SU-DHL-6 (cell line): ENCODE data around the gene CACNA1B.
"Not testable (repeated sequence)": the region's sequence is repeated elsewhere in the genome, so short reads cannot be mapped to it uniquely, and the experiment has no call there.

Experiments
- H2AFZ ChIP-seq: fragments of 200-600 bp; sonication (generic); 2 replicates; pipeline ENCODE4 v1.6.1; 2014; ENCODE audit warnings: low read depth, mild to moderate bottlenecking, moderate library complexity, mixed read lengths, antibody characterized with exemption, low read length; ENCODE audit not compliant: severe bottlenecking
- H3F3A ChIP-seq: fragments of 200-600 bp; shearing (Covaris generic); 2 replicates; pipeline ENCODE4 v1.6.0; 2016; ENCODE audit warnings: antibody characterized with exemption, mild to moderate bottlenecking; ENCODE audit not compliant: insufficient read depth
- H3K27ac ChIP-seq: fragments of 200-600 bp; sonication (generic); 2 replicates; pipeline ENCODE4 v1.5.1; 2016; ENCODE audit warnings: low read depth, mild to moderate bottlenecking, low read length, moderate library complexity, mixed read lengths
- H3K27me3 ChIP-seq: fragments of 200-600 bp; sonication (generic), shearing (Covaris generic); 2 replicates; pipeline ENCODE4 v1.6.0; 2014; ENCODE audit warnings: mild to moderate bottlenecking, low read length
- H3K36me3 ChIP-seq: fragments of 200-600 bp; sonication (generic); 2 replicates; pipeline ENCODE4 v1.6.1; 2014; ENCODE audit warnings: mild to moderate bottlenecking, low read length, mixed read lengths
- H3K4me2 ChIP-seq: fragments of 300-600, 200-600 bp; shearing (Covaris generic), sonication (generic); 2 replicates; pipeline ENCODE4 v1.6.0; 2014; ENCODE audit warnings: low read length, low read depth, mild to moderate bottlenecking; ENCODE audit not compliant: poor library complexity, severe bottlenecking
- H3K4me3 ChIP-seq: fragments of 200-600 bp; sonication (generic); 2 replicates; pipeline ENCODE4 v1.5.1; 2014; ENCODE audit warnings: antibody characterized with exemption, low read length, mild to moderate bottlenecking, mixed read lengths; ENCODE audit not compliant: insufficient read depth, poor library complexity, severe bottlenecking
- H3K79me2 ChIP-seq: fragments of 200-600 bp; sonication (generic); 2 replicates; pipeline ENCODE4 v1.6.1; 2014; ENCODE audit warnings: mild to moderate bottlenecking, low read length, moderate library complexity; ENCODE audit not compliant: insufficient read depth
- H3K9ac ChIP-seq: fragments of 200-600 bp; sonication (generic); 2 replicates; pipeline ENCODE4 v1.7.0; 2014; ENCODE audit warnings: mild to moderate bottlenecking, low read length
- H3K9me2 ChIP-seq: fragments of 200-600 bp; sonication (generic); replicated peaks from 2 replicates; pipeline ENCODE4 v1.6.1; 2014; ENCODE audit warnings: low read length; ENCODE audit not compliant: insufficient read depth
- H3K9me3 ChIP-seq: fragments of 200-600 bp; sonication (generic); 2 replicates; pipeline ENCODE4 v1.6.1; 2014; ENCODE audit warnings: low read length, mixed read lengths; ENCODE audit not compliant: insufficient read depth
- H4K20me1 ChIP-seq: fragments of 200-600 bp; sonication (generic); 2 replicates; pipeline ENCODE4 v1.6.1; 2014; ENCODE audit warnings: low read depth, mild to moderate bottlenecking, antibody characterized with exemption, low read length, moderate library complexity, mixed read lengths
- EZH2phosphoT487 ChIP-seq: fragments of 200-600 bp; sonication (generic), shearing (Covaris generic); conservative IDR thresholded peaks from 2 replicates; pipeline ENCODE4 v1.6.1; 2018; ENCODE audit warnings: mild to moderate bottlenecking, antibody characterized with exemption, low read length, moderate library complexity, mixed read lengths
- TF ChIP-seq, protein P1 (sequence below): fragments of 200-600 bp; sonication (generic); IDR thresholded peaks from one replicate; pipeline ENCODE4 v1.5.1; 2017; ENCODE audit warnings: antibody characterized with exemption, mild to moderate bottlenecking, low read length, moderate library complexity; ENCODE audit not compliant: insufficient read depth, poor library complexity, severe bottlenecking

The CACNA1B gene

DNA sequence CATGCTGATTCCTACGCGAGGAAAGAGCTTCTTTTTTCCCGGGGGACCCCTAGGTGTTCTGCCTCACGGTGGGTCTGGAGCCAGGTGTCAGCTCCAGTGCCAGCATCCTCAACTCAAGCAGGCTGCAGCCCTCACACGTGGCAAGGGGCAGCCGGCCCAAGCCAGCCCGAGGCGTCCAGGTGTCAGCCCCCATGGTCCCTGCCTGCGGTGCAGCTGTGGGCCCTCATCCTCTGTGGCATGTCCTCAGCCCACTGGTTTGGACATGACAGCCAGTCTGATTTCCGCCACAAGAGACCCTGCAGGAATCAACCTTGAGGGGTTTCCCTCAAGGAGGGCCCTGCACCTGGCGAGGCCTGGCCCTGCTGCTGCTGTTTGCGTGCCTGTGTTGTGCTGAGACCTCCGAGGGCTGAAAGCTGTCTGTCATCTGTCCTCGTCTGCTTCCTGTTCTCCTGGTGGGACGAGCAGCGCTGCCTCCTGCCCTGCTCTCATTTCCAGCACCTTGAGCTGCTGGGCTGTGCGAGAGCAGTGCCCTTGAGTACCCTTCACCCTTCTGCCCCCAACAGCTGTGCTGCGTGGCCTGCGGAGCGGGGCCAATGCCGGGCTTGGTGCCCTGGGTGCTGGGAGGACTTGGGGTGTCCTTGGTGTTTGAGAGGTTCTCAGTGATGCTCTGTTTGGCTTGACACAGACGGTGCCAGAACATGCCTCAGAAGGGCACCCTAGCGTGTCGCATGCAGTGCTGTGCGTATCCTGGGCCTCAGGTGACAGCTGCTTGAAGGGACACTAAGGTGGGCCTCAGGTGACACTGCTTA, 137.6 kb downstream of the CACNA1B start:
- H3K27ac ChIP-seq, result no peak overlapping the region
- H3K36me3 ChIP-seq, result no peaks in the 10 kb centered on the region
- H4K20me1 ChIP-seq, result no peaks in the 10 kb centered on the region
- no peaks in the 10 kb centered on the region for H3K27me3 ChIP-seq
- H3K4me2 ChIP-seq, result no peak overlapping the region
- no peak overlapping the region for H2AFZ ChIP-seq
- H3K9ac ChIP-seq, result no peak overlapping the region
- no peaks in the 10 kb centered on the region for H3K9me3 ChIP-seq
- H3F3A ChIP-seq, result no peaks in the 10 kb centered on the region
- no peaks in the 10 kb centered on the region for H3K9me2 ChIP-seq
- no peak for TF ChIP-seq EZH2phosphoT487
- TF ChIP-seq, protein P1, sequence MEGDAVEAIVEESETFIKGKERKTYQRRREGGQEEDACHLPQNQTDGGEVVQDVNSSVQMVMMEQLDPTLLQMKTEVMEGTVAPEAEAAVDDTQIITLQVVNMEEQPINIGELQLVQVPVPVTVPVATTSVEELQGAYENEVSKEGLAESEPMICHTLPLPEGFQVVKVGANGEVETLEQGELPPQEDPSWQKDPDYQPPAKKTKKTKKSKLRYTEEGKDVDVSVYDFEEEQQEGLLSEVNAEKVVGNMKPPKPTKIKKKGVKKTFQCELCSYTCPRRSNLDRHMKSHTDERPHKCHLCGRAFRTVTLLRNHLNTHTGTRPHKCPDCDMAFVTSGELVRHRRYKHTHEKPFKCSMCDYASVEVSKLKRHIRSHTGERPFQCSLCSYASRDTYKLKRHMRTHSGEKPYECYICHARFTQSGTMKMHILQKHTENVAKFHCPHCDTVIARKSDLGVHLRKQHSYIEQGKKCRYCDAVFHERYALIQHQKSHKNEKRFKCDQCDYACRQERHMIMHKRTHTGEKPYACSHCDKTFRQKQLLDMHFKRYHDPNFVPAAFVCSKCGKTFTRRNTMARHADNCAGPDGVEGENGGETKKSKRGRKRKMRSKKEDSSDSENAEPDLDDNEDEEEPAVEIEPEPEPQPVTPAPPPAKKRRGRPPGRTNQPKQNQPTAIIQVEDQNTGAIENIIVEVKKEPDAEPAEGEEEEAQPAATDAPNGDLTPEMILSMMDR, result no peak
- H3K79me2 ChIP-seq, result no peaks in the 10 kb centered on the region
- H3K4me3 ChIP-seq, result no peak overlapping the region

DNA sequence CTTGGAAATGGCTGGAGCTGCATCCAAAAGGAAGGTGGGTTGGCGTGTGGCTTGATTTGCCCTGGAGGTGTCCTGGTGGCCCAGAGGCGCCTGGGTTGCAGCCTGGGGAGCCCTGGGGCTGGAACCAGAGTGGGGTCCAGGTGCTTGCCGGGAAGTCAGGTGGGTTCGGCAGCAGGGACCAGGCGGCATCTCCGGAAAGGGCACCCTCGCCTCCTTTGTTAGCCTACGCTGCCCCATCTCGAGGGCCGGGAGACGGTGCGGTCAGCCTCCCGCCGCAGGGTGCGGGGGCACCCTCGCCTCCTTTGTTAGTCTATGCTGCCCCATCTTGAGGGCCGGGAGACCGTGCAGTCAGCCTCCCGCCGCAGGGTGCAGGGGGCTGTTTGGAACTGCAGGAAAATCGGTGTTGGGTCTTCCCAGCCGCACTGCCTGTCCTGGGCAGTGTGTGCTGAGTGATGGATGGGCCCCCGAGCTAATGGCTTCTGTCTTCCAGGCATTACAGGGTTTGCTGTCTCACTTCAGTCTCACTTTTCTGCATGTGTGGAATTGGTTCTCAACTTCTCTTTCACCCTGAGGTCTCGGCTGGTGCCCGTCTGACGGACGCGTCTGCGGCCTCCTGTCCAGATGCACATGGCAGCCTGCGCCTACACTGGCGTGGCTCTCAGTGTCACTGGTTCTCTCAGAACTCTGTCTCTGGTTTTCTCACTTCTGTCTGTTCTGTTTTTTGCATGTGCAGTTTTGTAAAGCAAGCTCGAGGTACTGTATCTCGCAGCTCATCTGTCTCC, 139.0 kb downstream of the CACNA1B start:
- no peak overlapping the region for H3K9ac ChIP-seq
- no peaks in the 10 kb centered on the region for H4K20me1 ChIP-seq
- H3K4me3 ChIP-seq, result no peak overlapping the region
- no peaks in the 10 kb centered on the region for H3F3A ChIP-seq
- H3K36me3 ChIP-seq, result no peaks in the 10 kb centered on the region
- no peak for TF ChIP-seq EZH2phosphoT487
- TF ChIP-seq, protein P1, result no peak
- no peak overlapping the region for H3K4me2 ChIP-seq
- no peak overlapping the region for H2AFZ ChIP-seq
- H3K9me3 ChIP-seq, result no peaks in the 10 kb centered on the region
- no peaks in the 10 kb centered on the region for H3K9me2 ChIP-seq
- no peaks in the 10 kb centered on the region for H3K27me3 ChIP-seq
- no peak overlapping the region for H3K27ac ChIP-seq
- no peaks in the 10 kb centered on the region for H3K79me2 ChIP-seq

DNA sequence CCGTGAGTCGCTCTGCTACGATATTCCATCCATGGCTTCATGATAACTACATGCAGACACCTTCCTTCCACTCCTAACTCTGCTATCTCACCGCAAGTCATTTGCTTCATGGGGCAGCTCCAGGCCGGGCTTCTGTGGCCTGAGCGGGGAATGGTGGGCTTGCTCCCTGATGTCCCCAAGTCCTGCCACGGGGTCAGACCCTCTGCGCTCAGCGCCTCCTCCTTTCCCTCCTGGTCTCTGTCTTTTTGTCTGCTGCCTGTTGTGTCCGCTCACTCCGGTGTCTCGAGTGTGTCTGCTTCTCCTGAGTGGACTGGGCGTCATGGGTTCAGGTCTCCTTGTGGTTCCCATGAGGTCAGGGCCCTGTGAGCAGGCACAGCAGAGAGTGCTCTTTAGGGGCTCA, 139.6 kb downstream of the CACNA1B start:
- Histone ChIP-seq H3K9me3 (no peaks in the 10 kb centered on the region), H3K79me2 (no peaks in the 10 kb centered on the region), H2AFZ (no peak overlapping the region), H4K20me1 (no peaks in the 10 kb centered on the region), H3K9ac (no peak overlapping the region), H3K27me3 (no peaks in the 10 kb centered on the region), H3F3A (no peaks in the 10 kb centered on the region), H3K4me2 (no peak overlapping the region), H3K36me3 (no peaks in the 10 kb centered on the region), H3K9me2 (no peaks in the 10 kb centered on the region), H3K4me3 (no peak overlapping the region), H3K27ac (no peak overlapping the region)
- TF ChIP-seq, protein P1, result no peak
- TF ChIP-seq EZH2phosphoT487, result no peak

DNA sequence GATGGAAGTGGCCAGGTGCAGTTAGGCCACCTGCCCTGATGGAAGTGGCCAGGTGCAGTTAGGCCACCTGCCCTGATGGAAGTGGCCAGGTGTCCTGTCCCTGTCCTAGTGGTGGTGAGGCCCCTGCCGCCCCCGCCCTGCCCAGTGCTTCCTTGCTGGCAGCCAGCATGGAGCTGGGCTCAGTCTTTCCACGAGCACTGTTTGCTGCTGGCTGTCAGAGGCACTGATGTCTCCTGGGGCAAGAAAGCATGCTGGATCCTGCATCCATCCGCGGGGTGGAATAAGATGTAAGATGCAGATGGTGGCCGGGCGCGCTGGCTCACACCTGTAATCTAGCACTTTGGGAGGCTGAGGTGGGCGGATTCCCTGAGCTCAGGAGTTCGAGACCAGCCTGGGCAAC, 141.9 kb downstream of the CACNA1B start:
- not testable (repeated sequence) for H3K36me3 ChIP-seq, H3K9ac ChIP-seq, H3K9me3 ChIP-seq, H3K79me2 ChIP-seq, H3K4me2 ChIP-seq, H3K27ac ChIP-seq, H3K4me3 ChIP-seq, H4K20me1 ChIP-seq, H2AFZ ChIP-seq, H3K27me3 ChIP-seq, H3F3A ChIP-seq, H3K9me2 ChIP-seq
